ENCODE results near the gene ZBTB3.
"Not testable (repeated sequence)": the region's sequence is repeated elsewhere in the genome, so short reads cannot be mapped to it uniquely, and the experiment has no call there.

The ZBTB3 gene

GRCh38 chr11:62716816-62717215 lies 37.1 kb downstream of the ZBTB3 start:
- DNase-seq (ENCODE audit: low read depth in 4 of 4, low spot score in 1 of 4): no peak

GRCh38 chr11:62716206-62716605 lies 37.8 kb downstream of the ZBTB3 start:
- no peak for DNase-seq (ENCODE audit: low read depth in 4 of 4, low spot score in 1 of 4)

GRCh38 chr11:62715150-62716130 lies 38.5 kb downstream of the ZBTB3 start:
- DNase-seq (ENCODE audit: low read depth in 4 of 4, low spot score in 1 of 4): no peak

GRCh38 chr11:62713343-62713742 lies 40.6 kb downstream of the ZBTB3 start:
- DNase-seq (ENCODE audit: low read depth in 4 of 4, low spot score in 1 of 4): no peak

GRCh38 chr11:62712861-62713260 lies 41.1 kb downstream of the ZBTB3 start:
- no peak for DNase-seq (ENCODE audit: low read depth in 4 of 4, low spot score in 1 of 4)

- DNase-seq (ENCODE audit: low read depth in 4 of 4, low spot score in 1 of 4): no peak
Measured at GRCh38 chr11:62712276-62712812, 41.6 kb downstream of the ZBTB3 start.

- DNase-seq (ENCODE audit: low read depth in 4 of 4, low spot score in 1 of 4): peak in 1 of 4 experiments; percentile 9
Measured at GRCh38 chr11:62710001-62710345, 44.0 kb downstream of the ZBTB3 start.

- peak; percentile 79 to 94 (median 88) for DNase-seq (ENCODE audit: low read depth in 4 of 4, low spot score in 1 of 4)
Measured at GRCh38 chr11:62709247-62710000, 44.5 kb downstream of the ZBTB3 start.

- DNase-seq (ENCODE audit: low read depth in 4 of 4, low spot score in 1 of 4): peak in 3 of 4 experiments; percentile 18 to 37 (median 21)
Measured at GRCh38 chr11:62708793-62709192, 45.2 kb downstream of the ZBTB3 start.

GRCh38 chr11:62708392-62708791 lies 45.6 kb downstream of the ZBTB3 start:
- DNase-seq (ENCODE audit: low read depth in 4 of 4, low spot score in 1 of 4): no peak

- no peak for DNase-seq (ENCODE audit: low read depth in 4 of 4, low spot score in 1 of 4)
Measured at GRCh38 chr11:62707277-62707861, 46.6 kb downstream of the ZBTB3 start, which contains the start of the genes BSCL2 and GNG3. TSS of gene BSCL2 (minus strand) at chr11:62707424. CDS start at chr11:62707195, 229 bp downstream. TSS of gene GNG3 (plus strand) at chr11:62707676. CDS start at chr11:62708296, 620 bp downstream.

GRCh38 chr11:62706850-62707247 lies 47.1 kb downstream of the ZBTB3 start:
- no peak for DNase-seq (ENCODE audit: low read depth in 4 of 4, low spot score in 1 of 4)

GRCh38 chr11:62705880-62706849 lies 47.8 kb downstream of the ZBTB3 start:
- DNase-seq (ENCODE audit: low read depth in 4 of 4, low spot score in 1 of 4): peak; percentile 87 to 94 (median 90)

- no peak for DNase-seq (ENCODE audit: low read depth in 4 of 4, low spot score in 1 of 4)
Measured at GRCh38 chr11:62705413-62705812, 48.5 kb downstream of the ZBTB3 start.

- not testable (repeated sequence) for DNase-seq (ENCODE audit: low read depth in 4 of 4, low spot score in 1 of 4)
Measured at GRCh38 chr11:62703921-62704320, 50.0 kb downstream of the ZBTB3 start.

GRCh38 chr11:62702246-62702645 lies 51.7 kb downstream of the ZBTB3 start:
- no peak for DNase-seq (ENCODE audit: low read depth in 4 of 4, low spot score in 1 of 4)

Measured in stimulated activated CD4-positive, alpha-beta T cell treated with anti-CD3 and anti-CD28 coated beads, Interleukin-1b, Interleukin-23, amount 100 ng/mL, for 24 hours (primary cell).